ENCODE results near the gene TMEM74B.
A peak's percentile ranks its signal among the peaks of the same experiment; 100 is the strongest.

TMEM74B gene

GRCh38 chr20:1206366-1207148 is 21.8 kb upstream of the TMEM74B start:
- no peak for DNase-seq (ENCODE audit: extremely low read depth in 1 of 2, low read depth in 1 of 2)

DNA sequence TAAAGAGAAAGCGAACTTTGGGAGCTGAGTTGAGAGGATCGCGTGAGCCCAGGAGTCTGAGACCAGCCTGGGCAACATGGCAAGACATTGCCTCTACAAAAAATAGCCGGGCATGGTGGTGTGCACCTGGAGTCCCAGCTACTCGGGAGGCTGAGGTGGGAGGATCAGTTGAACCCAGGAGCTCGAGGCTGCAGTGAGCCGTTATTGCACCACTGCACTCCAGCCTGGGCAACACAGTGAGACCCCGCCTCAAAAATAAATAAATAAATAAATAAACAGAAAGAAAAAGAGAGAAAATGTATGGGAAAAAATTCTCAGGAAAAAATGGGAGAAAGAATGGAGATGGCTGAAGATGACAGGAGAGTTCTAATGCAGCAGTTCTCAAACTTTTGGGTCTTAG is 21.0 kb upstream of the TMEM74B start:
- DNase-seq (ENCODE audit: extremely low read depth in 1 of 2, low read depth in 1 of 2), result no peak

- DNase-seq (ENCODE audit: extremely low read depth in 1 of 2, low read depth in 1 of 2), result no peak
These were observed 19.8 kb upstream of the TMEM74B start for GRCh38 chr20:1204576-1204975.

- no peak for DNase-seq (ENCODE audit: extremely low read depth in 1 of 2, low read depth in 1 of 2)
These were observed 19.3 kb upstream of the TMEM74B start for GRCh38 chr20:1204113-1204512.

DNA sequence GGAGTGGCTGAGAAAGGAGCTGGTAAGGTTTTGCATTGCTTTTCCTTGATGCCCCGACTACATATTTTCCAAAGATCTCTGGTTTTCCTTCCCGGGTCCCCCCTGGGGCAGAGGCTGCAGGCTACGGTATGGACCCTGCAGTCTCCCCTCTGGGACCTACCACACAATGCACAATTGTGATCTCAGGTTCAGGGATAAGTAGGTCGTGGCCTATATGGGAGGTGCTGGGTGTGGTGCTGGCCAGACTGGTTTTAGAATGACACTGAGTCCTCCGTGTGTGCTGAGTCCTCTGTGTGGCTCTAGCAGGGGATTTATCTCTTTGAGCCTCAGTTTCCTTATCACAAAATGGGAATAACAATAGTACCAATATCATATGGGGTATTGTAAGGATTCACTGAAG is 18.8 kb upstream of the TMEM74B start:
- DNase-seq (ENCODE audit: extremely low read depth in 1 of 2, low read depth in 1 of 2), result no peak

DNA sequence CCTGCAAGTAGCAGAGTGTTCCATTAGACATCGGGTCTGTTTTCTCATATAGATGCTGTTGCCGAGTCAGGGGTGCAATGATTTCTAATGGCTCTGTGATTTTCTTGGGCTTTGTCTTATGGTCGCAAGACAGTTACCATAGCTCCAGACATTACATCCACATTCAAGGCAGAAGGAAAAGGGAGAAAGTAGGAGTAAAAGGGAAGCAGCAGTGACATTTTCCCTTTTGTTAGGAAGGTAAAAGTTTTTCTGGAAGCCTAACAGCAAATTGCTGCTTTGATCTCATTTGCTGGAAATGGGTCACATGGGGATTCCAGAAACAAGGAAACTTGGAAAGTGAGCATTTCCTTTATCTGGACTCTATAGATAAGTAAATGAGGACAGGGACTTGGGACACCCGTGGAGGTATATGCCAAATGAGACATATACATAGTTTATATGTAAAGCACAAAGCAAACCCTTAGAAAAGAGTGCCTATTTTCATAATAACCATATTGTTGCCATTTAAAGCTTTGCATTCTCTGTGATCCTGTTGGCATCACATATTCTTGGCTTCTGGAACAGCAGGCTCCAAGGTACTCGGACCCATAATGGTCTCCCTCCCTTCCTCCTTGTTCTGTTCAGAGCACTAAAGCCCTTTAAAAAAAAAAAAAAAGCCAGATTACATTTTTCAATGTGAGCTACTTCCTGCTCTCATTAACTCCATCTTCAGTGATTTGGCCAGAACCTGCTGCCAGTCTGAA is 18.2 kb upstream of the TMEM74B start, which contains the start of gene C20orf202:
Gene C20orf202, plus strand, starts transcription at position 693 of the 743 bp plus-strand sequence. CDS start 132 bp downstream, outside the sequence.
- DNase-seq (ENCODE audit: extremely low read depth in 1 of 2, low read depth in 1 of 2), result no peak

DNA sequence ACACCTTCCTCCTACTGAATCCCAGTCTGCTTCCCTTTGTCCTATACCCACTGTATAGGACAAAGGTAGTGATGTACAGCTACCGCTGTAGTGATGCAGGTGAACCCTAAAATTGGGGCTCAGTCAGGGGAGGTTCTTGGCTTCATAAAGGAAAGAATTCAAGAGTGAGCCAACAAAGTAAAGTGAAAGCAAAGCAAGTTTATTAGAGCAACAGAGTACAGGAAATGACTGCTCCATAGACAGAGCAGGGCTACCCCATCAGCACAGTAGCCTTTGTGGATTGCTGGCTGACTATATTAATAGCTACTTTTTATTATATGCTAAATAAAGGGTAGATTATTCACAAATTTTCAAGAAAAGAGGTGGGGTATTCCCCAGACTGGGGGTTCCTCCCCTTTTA is 15.2 kb upstream of the TMEM74B start:
- no peak for DNase-seq (ENCODE audit: extremely low read depth in 1 of 2, low read depth in 1 of 2)

GRCh38 chr20:1199212-1199873 is 14.6 kb upstream of the TMEM74B start:
- DNase-seq (ENCODE audit: extremely low read depth in 1 of 2, low read depth in 1 of 2), result no peak

DNA sequence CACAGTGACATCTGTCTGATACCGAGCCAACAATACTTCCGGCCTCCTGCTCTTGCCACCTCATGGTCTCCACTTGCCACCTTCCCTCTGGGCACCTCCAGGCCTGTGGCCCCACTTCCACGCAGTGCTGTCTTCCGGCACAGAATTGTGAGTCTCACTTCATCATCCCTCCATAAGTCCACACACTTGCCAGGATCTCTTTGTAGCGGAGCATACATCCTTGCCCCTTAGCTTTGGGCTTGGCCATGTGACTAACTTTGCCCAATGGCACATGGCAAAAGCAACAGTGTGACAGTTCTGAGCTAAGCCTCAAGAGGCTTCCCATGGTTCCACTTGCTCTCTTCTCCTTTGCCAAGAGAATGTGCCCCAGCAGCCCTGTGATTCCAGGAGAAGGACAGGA is 14.0 kb upstream of the TMEM74B start:
- DNase-seq (ENCODE audit: extremely low read depth in 1 of 2, low read depth in 1 of 2), result no peak

DNA sequence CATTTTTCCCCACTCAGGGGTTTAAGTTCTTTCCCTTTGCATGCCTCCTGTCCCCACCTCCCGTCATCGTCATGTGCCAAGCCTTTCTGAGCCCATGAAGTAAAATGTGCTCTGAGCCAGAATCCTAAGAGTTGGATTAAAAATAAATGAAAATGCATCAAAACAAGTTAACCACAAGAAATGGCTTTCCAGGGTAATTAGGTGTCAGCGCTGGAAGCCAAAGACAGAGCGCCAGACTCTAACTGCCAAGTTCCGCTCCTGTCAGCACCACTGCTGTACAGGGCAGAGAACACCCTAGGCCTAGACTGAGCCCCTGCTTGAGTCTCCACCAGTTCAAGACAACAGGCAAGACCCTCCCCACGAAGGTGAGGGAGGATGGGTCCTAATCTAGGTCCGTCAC is 13.0 kb upstream of the TMEM74B start:
- no peak for DNase-seq (ENCODE audit: extremely low read depth in 1 of 2, low read depth in 1 of 2)

GRCh38 chr20:1196634-1197033 is 11.9 kb upstream of the TMEM74B start:
- no peak for DNase-seq (ENCODE audit: extremely low read depth in 1 of 2, low read depth in 1 of 2)

GRCh38 chr20:1195226-1195625 is 10.4 kb upstream of the TMEM74B start:
- DNase-seq (ENCODE audit: extremely low read depth in 1 of 2, low read depth in 1 of 2), result no peak

DNA sequence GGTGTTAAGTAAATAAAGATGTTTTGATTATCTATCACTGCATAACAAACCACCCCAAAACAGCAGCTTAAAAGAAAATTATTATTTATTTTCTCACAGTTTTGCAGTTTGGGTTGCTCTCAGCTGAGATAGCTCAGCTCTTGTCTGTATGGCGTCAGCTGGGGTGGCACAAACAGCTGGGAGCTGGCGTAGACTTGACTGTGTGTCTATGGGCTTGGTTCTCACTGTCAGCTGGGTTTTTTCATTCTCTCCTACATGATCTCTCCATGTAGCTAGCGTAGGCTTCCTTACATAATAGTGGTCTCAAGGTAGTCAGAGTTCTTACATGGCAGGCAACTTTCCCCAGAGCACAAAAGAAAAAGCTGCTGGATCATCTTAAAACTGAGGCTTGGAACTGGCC is 6.5 kb upstream of the TMEM74B start:
- DNase-seq (ENCODE audit: extremely low read depth in 1 of 2, low read depth in 1 of 2), result no peak

DNA sequence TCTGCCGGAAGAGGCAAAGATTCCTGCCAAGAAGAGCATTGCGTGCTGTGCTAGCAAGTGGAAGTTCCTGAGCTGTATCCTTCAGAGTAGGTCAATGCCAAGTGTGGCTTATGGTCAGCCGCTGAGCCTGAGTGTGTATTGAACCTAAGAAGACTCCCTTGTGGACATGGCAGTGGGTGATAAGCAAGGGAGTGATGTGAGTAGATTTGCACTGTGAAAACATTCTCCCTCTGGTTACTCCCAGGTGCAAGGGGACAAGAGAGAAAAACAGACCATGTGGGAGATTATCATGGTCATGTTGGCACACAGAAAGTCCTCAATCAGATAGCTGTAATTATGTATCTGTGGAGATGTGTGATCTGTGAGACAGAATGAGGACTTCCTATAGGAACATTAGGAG is 6.1 kb upstream of the TMEM74B start:
- no peak for DNase-seq (ENCODE audit: extremely low read depth in 1 of 2, low read depth in 1 of 2)

DNA sequence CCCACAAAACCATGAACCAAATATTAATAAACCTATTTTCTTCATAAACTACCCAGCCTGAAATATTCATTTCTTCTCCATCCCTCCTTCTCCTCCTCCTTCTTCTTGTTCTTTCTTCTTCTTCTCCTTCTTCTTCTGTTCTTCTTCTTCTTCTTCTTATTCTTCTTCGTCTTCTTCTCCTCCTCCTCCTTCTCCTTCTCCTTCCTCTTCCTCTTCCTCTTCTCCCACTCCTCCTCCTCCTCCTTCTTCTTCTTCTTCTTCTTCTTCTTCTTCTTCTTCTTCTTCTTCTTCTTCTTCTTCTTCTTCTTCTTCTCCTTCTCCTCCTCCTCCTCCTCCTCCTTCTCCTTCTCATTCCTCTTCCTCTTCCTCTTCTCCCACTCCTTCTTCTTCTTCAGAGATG is 5.0 kb upstream of the TMEM74B start:
- no peak for DNase-seq (ENCODE audit: extremely low read depth in 1 of 2, low read depth in 1 of 2)

- no peak for DNase-seq (ENCODE audit: extremely low read depth in 1 of 2, low read depth in 1 of 2)
These were observed 3.6 kb upstream of the TMEM74B start for GRCh38 chr20:1188347-1188746.

DNA sequence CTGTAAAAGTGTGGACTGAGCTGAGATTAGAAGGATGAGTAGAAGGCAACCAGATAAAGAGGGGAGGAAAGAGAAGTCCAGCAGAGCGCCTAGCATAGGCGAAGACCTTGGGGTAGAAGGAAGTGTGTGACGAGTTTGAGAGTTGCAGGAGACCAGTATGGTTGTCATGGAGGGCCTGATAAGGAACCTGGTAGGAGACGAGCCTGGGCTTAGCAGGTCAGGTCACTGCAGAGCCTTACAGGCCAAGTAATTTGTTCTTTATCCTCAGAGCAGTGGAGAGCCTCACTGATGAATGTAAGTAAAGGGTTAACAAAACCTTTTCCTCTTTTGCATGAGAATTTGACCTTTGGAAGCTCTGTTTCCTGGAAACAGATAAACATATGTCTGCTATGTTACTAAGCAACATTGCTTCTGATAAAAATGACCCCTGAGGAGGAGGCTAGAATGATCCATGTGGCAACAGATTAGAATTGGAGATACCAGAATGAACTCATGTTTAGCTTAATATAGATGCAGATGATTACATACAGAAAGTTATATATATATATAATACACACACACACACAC is 2.9 kb upstream of the TMEM74B start:
- no peak for DNase-seq (ENCODE audit: extremely low read depth in 1 of 2, low read depth in 1 of 2)

DNA sequence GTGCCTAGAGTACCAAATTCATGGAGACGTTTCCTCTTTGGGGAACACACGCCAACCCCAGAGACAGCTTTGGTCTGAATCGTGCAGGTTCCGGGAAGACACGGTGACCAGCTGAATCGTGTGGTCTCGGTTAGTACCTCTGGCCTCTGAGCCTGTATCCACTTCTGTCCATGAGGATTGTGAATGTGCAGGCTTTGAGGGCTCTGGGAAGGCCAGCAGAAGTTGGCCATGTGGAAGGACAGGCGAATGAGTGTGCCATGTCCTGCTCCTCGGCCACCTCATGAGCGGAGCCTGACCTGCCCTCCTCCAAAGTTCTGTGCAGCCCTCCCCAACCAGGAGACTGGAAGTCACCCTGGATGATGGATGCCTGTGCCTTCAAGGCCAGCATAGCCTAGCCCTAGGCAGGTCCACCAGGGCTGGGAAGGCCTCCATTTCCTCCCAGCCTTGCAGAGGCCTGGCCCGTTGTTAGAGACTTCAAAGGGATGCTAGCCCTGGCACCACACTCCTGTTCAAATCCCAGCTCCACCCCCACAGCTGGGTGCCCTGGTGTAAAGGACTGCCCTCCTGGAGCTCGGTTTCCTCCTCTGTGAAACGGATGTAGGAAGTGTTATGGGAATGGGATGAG is 1.7 kb upstream of the TMEM74B start:
- DNase-seq (ENCODE audit: extremely low read depth in 1 of 2, low read depth in 1 of 2), result no peak

DNA sequence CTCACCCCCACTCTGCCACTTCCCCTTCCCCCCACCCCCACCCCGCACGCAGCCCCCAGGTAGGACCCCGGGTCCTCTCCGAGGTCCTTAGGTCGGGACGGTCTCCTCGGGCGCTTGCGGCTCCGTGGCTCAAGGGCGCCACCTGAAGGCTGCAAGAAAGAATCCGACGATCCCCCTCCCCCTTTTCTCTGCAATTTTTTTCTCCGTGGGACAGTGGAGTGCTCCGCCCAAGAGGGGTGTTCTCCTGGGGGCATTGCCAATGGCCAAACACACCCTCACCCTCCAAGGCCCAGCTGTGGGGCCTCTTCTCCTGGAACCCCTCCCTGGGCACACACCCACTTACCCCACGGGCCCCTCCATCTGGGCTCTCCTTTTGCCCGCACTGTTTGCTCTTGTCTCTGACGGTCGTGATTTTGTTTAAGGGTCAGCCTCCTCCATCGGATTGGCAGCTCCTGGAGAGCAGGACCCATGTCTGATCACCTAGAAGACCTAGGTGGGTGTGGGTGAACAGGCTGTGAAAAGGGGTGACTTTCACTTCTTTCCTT is 1.1 kb upstream of the TMEM74B start:
- DNase-seq (ENCODE audit: extremely low read depth in 1 of 2, low read depth in 1 of 2), result peak; percentile 16 to 25

DNA sequence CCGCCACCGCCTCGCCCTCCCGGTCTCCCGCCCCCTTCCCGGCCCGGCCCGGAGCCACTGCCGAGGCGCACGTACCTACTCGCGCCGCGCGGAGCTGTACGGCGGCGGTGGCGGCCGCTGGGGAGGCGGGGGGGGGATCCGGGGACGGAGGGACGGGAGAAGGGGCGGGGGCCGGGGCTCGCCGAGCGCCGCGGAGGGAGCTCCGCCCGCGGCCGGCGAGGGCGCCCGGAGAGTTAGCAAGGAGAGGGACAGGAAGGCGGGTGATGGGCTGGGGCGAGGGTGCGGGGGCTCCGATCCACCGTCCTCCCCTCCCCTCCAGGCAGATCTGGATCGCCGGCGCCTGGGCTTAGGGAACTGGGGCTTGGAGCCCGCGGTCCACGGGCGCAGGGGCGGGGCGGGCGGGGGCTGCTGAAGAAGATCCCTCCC is 548 bp upstream of the TMEM74B start:
- no peak for DNase-seq (ENCODE audit: extremely low read depth in 1 of 2, low read depth in 1 of 2)

- no peak for DNase-seq (ENCODE audit: extremely low read depth in 1 of 2, low read depth in 1 of 2)
These were observed 532 bp downstream of the TMEM74B start for GRCh38 chr20:1184260-1184637.

Measured in stimulated activated CD8-positive, alpha-beta memory T cell treated with anti-CD3 and anti-CD28 coated beads, Interleukin-7, amount 100 ng/mL, for 48 hours (primary cell).